MM.1S (cell line): ENCODE results near the gene NOG.

Source experiments
- DNase-seq: peaks from one replicate; pipeline ENCODE4 v3.0.0-alpha.2; 2015
- H2AFZ ChIP-seq: fragments of 300-600 bp; sonication (generic); 2 replicates; pipeline ENCODE4 v1.6.0; 2016; ENCODE audit warnings: antibody characterized with exemption, low read length
- H3F3A ChIP-seq: fragments of 300-600 bp; sonication (generic); 2 replicates; pipeline ENCODE4 v1.6.1; 2016; ENCODE audit warnings: mild to moderate bottlenecking, antibody characterized with exemption, low read length, moderate library complexity, mixed read lengths; ENCODE audit not compliant: insufficient read depth
- H3K27ac ChIP-seq: fragments of 300-600 bp; sonication (generic); 2 replicates; pipeline ENCODE4 v1.5.1; 2016; ENCODE audit warnings: mild to moderate bottlenecking, low read length
- H3K27me3 ChIP-seq: fragments of 300-600 bp; sonication (generic); replicated peaks from 2 replicates; pipeline ENCODE4 v1.6.0; 2016; ENCODE audit warnings: low read length; ENCODE audit not compliant: insufficient read depth
- H3K36me3 ChIP-seq: fragments of 300-600 bp; sonication (generic); replicated peaks from 2 replicates; pipeline ENCODE4 v1.6.1; 2016; ENCODE audit warnings: mild to moderate bottlenecking, low read length, mixed read lengths; ENCODE audit not compliant: insufficient read depth
- H3K4me1 ChIP-seq: fragments of 300-600 bp; sonication (generic); 2 replicates; pipeline ENCODE4 v1.6.1; 2016; ENCODE audit warnings: low read length, mixed read lengths
- H3K4me2 ChIP-seq: fragments of 300-600 bp; sonication (generic); 2 replicates; pipeline ENCODE4 v1.6.0; 2016; ENCODE audit warnings: low read depth, low read length
- H3K4me3 ChIP-seq: fragments of 300-600 bp; sonication (generic); 2 replicates; pipeline ENCODE4 v1.5.1; 2016; ENCODE audit warnings: low read length, mixed read lengths
- H3K79me2 ChIP-seq: fragments of 300-600 bp; sonication (generic); 2 replicates; pipeline ENCODE4 v1.6.1; 2016; ENCODE audit warnings: mixed run types, low read length, mixed read lengths
- H3K9ac ChIP-seq: fragments of 300-600 bp; sonication (generic); 2 replicates; pipeline ENCODE4 v1.6.1; 2016; ENCODE audit warnings: low read length, mixed read lengths
- H3K9me2 ChIP-seq: fragments of 300-600 bp; sonication (generic); replicated peaks from 2 replicates; pipeline ENCODE4 v1.6.1; 2016; ENCODE audit warnings: mild to moderate bottlenecking, low read length, mixed read lengths; ENCODE audit not compliant: insufficient read depth
- H3K9me3 ChIP-seq: fragments of 300-600 bp; sonication (generic); replicated peaks from 2 replicates; pipeline ENCODE4 v1.6.1; 2016; ENCODE audit warnings: mild to moderate bottlenecking, low read length, mixed read lengths; ENCODE audit not compliant: insufficient read depth
- H4K20me1 ChIP-seq: fragments of 300-600 bp; sonication (generic); 2 replicates; pipeline ENCODE4 v1.6.1; 2016; ENCODE audit warnings: mild to moderate bottlenecking, low read length, moderate library complexity, mixed read lengths; ENCODE audit not compliant: insufficient read depth
- EZH2 ChIP-seq: fragments of 300-600 bp; sonication (generic); optimal IDR thresholded peaks from 2 replicates; pipeline ENCODE3; 2017; ENCODE audit warnings: low read depth, mild to moderate bottlenecking, antibody characterized with exemption, low read length, mixed read lengths
- EZH2phosphoT487 ChIP-seq: fragments of 300-600 bp; sonication (generic); IDR thresholded peaks from 2 replicates; pipeline ENCODE4 v1.6.1; 2018; ENCODE audit warnings: antibody characterized with exemption, low read length
- TF ChIP-seq, protein P1 (sequence below): fragments of 300-600 bp; sonication (generic); IDR thresholded peaks from 2 replicates; pipeline ENCODE4 v1.5.1; 2016; ENCODE audit warnings: antibody characterized with exemption, low read length, mixed read lengths

Gene NOG

DNA sequence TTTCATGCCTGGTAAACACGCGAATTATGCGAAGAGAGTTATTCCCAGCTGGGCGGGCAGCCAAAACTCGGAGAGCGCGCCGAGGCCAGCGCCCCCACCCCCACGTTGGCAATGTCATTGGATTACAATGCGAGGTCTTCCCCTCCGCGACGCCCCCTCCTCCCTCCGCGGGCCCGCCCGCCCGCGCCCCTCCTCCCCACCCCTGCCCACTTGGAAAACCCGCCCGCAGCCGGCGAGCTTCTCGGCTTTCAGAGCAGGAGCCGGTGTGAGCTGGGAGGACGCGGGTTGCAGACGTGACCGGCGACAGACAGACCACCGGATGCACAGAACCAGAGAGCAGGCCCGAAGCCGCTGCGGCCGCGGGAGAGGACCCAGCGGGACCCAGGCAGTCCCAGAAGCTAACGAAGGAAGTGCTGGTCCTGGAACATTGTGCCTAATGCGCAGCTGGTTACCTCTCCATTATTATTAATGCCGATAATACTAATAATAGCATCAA lies 4.0 kb downstream of the NOG start:
- Histone ChIP-seq H3K9me3 (no peaks in the 10 kb centered on the region), H3K79me2 (no peaks in the 10 kb centered on the region), H3K27me3 (peaks cover 27% of the 10 kb centered on the region), H3K4me1 (peaks cover 12% of the 10 kb centered on the region; the same call in 1 of the 2 replicates), H3K9ac (no peak overlapping the region), H4K20me1 (no peaks in the 10 kb centered on the region), H3K9me2 (no peaks in the 10 kb centered on the region), H3K4me3 (peak overlapping the region; percentile 33; the same call in 1 of the 2 replicates), H3K4me2 (peak overlapping the region; percentile 51; the same call in 1 of the 2 replicates), H3K27ac (no peak overlapping the region), H2AFZ (no peak overlapping the region), H3K36me3 (no peaks in the 10 kb centered on the region), H3F3A (peaks cover 12% of the 10 kb centered on the region)
- DNase-seq = no peak
- TF ChIP-seq, protein P1, sequence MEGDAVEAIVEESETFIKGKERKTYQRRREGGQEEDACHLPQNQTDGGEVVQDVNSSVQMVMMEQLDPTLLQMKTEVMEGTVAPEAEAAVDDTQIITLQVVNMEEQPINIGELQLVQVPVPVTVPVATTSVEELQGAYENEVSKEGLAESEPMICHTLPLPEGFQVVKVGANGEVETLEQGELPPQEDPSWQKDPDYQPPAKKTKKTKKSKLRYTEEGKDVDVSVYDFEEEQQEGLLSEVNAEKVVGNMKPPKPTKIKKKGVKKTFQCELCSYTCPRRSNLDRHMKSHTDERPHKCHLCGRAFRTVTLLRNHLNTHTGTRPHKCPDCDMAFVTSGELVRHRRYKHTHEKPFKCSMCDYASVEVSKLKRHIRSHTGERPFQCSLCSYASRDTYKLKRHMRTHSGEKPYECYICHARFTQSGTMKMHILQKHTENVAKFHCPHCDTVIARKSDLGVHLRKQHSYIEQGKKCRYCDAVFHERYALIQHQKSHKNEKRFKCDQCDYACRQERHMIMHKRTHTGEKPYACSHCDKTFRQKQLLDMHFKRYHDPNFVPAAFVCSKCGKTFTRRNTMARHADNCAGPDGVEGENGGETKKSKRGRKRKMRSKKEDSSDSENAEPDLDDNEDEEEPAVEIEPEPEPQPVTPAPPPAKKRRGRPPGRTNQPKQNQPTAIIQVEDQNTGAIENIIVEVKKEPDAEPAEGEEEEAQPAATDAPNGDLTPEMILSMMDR = no peak
- TF ChIP-seq EZH2 = no peak
- TF ChIP-seq EZH2phosphoT487 = no peak

- Histone ChIP-seq H3F3A (peaks cover 12% of the 10 kb centered on the region), H3K79me2 (no peaks in the 10 kb centered on the region), H3K9me3 (no peaks in the 10 kb centered on the region), H3K9ac (no peak overlapping the region), H3K4me3 (no peak overlapping the region), H3K4me2 (no peak overlapping the region), H4K20me1 (no peaks in the 10 kb centered on the region), H3K36me3 (no peaks in the 10 kb centered on the region), H3K4me1 (peaks cover 12% of the 10 kb centered on the region; the same call in 1 of the 2 replicates), H3K27ac (no peak overlapping the region), H3K27me3 (peaks cover 27% of the 10 kb centered on the region), H2AFZ (no peak overlapping the region), H3K9me2 (no peaks in the 10 kb centered on the region)
- no peak for DNase-seq
- no peak for TF ChIP-seq EZH2phosphoT487
Measured at GRCh38 chr17:56598466-56598865, 5.0 kb downstream of the NOG start.

DNA sequence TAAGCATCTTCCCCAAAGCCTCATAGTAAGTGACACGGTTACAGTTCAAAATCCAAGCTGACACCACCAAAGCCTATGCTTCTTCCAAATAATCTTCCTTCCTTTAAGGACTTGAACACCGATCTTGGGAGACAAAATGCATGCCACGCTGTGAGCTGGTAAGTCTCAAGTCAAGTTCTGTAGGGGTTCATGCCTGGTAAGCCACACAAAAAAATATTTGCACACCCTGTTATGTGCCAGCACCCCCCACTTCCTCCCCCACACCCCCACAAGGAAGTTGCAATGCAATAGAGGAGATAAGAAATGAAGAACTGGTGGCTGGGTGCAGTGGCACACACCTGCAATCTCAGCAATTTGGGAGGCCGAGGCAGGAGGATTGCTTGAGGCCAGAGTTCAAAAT lies 5.6 kb downstream of the NOG start:
- Histone ChIP-seq H3K9ac (no peak overlapping the region), H3K4me2 (no peak overlapping the region), H3K9me3 (no peaks in the 10 kb centered on the region), H3K79me2 (no peaks in the 10 kb centered on the region), H3K36me3 (no peaks in the 10 kb centered on the region), H4K20me1 (no peaks in the 10 kb centered on the region), H3K27me3 (peaks cover 27% of the 10 kb centered on the region), H3F3A (peaks cover 8% of the 10 kb centered on the region), H2AFZ (no peak overlapping the region), H3K9me2 (no peaks in the 10 kb centered on the region), H3K4me3 (no peak overlapping the region), H3K27ac (no peak overlapping the region), H3K4me1 (peaks cover 12% of the 10 kb centered on the region; the same call in 1 of the 2 replicates)
- DNase-seq = no peak
- TF ChIP-seq, protein P1 = no peak
- TF ChIP-seq EZH2 (no peak), EZH2phosphoT487 (no peak)

DNA sequence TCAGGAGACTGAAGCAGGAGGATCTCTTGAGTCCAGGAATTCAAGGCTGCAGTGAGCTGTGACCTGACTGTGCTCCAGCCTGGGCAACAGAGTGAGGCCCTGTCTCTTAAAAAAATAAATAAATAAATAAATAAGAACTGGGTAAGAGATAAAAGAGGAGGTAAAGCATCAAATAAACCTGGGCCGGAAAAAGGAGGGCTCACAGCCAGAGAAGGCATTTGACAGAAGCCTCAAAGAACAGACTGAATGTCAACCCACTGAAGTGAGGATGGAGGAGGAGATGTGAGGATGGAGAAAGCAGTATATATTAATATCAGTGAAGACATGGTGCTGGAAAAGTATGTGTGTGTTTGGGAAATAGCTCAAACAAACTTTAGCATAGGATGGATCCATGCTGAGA lies 6.1 kb downstream of the NOG start:
- Histone ChIP-seq H3K9me3 (no peaks in the 10 kb centered on the region), H3K4me1 (peaks cover 12% of the 10 kb centered on the region; the same call in 1 of the 2 replicates), H3K4me3 (no peak overlapping the region), H3K27ac (no peak overlapping the region), H3K9ac (no peak overlapping the region), H4K20me1 (no peaks in the 10 kb centered on the region), H2AFZ (no peak overlapping the region), H3K4me2 (no peak overlapping the region), H3K36me3 (no peaks in the 10 kb centered on the region), H3K27me3 (peaks cover 27% of the 10 kb centered on the region), H3K9me2 (no peaks in the 10 kb centered on the region), H3K79me2 (no peaks in the 10 kb centered on the region), H3F3A (peaks cover 3% of the 10 kb centered on the region)
- DNase-seq = no peak
- no peak for TF ChIP-seq EZH2
- TF ChIP-seq EZH2phosphoT487 = no peak
- TF ChIP-seq, protein P1 = no peak
